Hepatocyte (in vitro differentiated cells): ENCODE measurements around the gene FAF1.

ENCODE experiments used
- EZH2 ChIP-seq: fragments of 200-600 bp; sonication (generic); IDR thresholded peaks from 2 replicates; pipeline ENCODE4 v1.6.1; 2016; ENCODE audit warnings: antibody characterized with exemption, mild to moderate bottlenecking, borderline replicate concordance
- TF ChIP-seq, protein P1 (sequence below): fragments of 200-600 bp; sonication (generic); IDR thresholded peaks from 2 replicates; pipeline ENCODE4 v1.5.1; 2016; ENCODE audit warnings: antibody characterized with exemption, mild to moderate bottlenecking; ENCODE audit not compliant: poor library complexity

DNA sequence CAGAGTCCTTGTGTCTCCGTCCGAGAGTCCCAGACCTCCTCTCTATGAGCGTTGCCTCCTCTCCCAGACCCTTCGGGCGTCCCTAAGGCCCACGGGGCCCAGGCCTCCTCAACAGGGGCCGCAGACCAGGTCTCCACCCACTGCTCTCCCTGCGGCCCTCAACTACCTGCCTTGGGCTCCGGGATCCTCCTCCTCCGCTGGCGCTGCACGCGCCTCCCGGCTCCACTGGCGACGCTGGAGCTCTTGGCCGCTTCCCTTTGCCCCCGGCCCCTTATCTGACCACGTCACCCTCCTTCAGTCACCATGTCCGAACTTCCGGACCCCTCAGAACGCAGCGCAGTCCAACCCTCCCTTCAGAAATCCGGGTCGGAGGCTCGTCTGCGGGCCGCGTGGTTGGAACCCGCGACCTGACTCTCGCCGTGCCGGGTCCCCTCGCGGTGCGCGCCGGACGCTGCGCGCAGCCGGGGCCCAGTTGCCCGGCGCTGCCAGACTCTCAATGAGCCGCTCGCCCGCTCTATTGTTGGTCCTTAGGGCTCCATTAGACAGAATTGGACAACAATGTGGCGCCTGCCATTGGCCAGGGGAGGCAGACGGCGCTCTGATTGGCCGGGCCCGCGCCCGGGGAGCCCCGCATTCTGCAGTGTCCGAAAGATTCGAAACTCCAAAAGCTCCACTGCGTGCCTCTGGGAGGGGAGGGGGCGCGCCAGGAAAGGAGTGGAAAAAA lies 537.0 kb downstream of the FAF1 start, which contains the start of gene DMRTA2:
- TF ChIP-seq, protein P1, sequence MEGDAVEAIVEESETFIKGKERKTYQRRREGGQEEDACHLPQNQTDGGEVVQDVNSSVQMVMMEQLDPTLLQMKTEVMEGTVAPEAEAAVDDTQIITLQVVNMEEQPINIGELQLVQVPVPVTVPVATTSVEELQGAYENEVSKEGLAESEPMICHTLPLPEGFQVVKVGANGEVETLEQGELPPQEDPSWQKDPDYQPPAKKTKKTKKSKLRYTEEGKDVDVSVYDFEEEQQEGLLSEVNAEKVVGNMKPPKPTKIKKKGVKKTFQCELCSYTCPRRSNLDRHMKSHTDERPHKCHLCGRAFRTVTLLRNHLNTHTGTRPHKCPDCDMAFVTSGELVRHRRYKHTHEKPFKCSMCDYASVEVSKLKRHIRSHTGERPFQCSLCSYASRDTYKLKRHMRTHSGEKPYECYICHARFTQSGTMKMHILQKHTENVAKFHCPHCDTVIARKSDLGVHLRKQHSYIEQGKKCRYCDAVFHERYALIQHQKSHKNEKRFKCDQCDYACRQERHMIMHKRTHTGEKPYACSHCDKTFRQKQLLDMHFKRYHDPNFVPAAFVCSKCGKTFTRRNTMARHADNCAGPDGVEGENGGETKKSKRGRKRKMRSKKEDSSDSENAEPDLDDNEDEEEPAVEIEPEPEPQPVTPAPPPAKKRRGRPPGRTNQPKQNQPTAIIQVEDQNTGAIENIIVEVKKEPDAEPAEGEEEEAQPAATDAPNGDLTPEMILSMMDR: no peak
- peak; percentile 90 for TF ChIP-seq EZH2
